Measurements from ENCODE around the gene CC2D2A. TPM values are rescaled to one million over a fixed set of nuclear protein-coding genes. Genes with fewer than 3 reads are reported as not detected.

Gene CC2D2A
- polyA plus RNA-seq, 1 donor from 2014 or later, result 8.6 TPM

GRCh38 chr4:15558561-15558960, 88.9 kb downstream of the CC2D2A start:
- TF ChIP-seq TAF1 (IDR thresholded peaks at IDR 0.05; ENCODE audit: low read depth) (no peak), EP300 (conservative IDR thresholded peaks at IDR 0.05; ENCODE audit: poor library complexity, severe bottlenecking) (no peak), RAD21 (conservative IDR thresholded peaks at IDR 0.05) (no peak), MXI1 (conservative IDR thresholded peaks at IDR 0.05; ENCODE audit: poor library complexity, severe bottlenecking) (no peak), SMC3 (conservative IDR thresholded peaks at IDR 0.05; ENCODE audit: poor library complexity) (no peak), EZH2 (IDR thresholded peaks at IDR 0.05; ENCODE audit: borderline replicate concordance, insufficient read depth, low read length, poor library complexity, severe bottlenecking) (no peak), REST (IDR thresholded peaks at IDR 0.05; ENCODE audit: borderline replicate concordance) (no peak), POLR2AphosphoS5 (IDR thresholded peaks at IDR 0.05) (no peak)
- TF ChIP-seq, protein P1, sequence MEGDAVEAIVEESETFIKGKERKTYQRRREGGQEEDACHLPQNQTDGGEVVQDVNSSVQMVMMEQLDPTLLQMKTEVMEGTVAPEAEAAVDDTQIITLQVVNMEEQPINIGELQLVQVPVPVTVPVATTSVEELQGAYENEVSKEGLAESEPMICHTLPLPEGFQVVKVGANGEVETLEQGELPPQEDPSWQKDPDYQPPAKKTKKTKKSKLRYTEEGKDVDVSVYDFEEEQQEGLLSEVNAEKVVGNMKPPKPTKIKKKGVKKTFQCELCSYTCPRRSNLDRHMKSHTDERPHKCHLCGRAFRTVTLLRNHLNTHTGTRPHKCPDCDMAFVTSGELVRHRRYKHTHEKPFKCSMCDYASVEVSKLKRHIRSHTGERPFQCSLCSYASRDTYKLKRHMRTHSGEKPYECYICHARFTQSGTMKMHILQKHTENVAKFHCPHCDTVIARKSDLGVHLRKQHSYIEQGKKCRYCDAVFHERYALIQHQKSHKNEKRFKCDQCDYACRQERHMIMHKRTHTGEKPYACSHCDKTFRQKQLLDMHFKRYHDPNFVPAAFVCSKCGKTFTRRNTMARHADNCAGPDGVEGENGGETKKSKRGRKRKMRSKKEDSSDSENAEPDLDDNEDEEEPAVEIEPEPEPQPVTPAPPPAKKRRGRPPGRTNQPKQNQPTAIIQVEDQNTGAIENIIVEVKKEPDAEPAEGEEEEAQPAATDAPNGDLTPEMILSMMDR (IDR thresholded peaks at IDR 0.05; ENCODE audit: poor library complexity, severe bottlenecking), result no peak
- no peaks in the 10 kb centered on the region for H3K9me2 ChIP-seq (ENCODE audit: insufficient read depth, low read length)
- H3K9ac ChIP-seq (ENCODE audit: low read length), result no peak overlapping the region
- no peaks in the 10 kb centered on the region for H3F3A ChIP-seq (ENCODE audit: insufficient read depth, low read length, poor library complexity, severe bottlenecking)
- H3K4me2 ChIP-seq (ENCODE audit: low read length), result no peak overlapping the region
- H3K27me3 ChIP-seq (ENCODE audit: insufficient read depth, low read depth, low read length), result no peaks in the 10 kb centered on the region
- H2AFZ ChIP-seq (ENCODE audit: low read depth, low read length), result no peak overlapping the region
- H3K79me2 ChIP-seq (replicated peaks; ENCODE audit: insufficient read depth, low read length), result no peaks in the 10 kb centered on the region
- no peaks in the 10 kb centered on the region for H4K20me1 ChIP-seq (ENCODE audit: insufficient read depth)
- H3K36me3 ChIP-seq (ENCODE audit: insufficient read depth, low read length), result peaks cover 4% of the 10 kb centered on the region
- no peak overlapping the region for H3K27ac ChIP-seq (ENCODE audit: low read length)
- H3K4me3 ChIP-seq (ENCODE audit: low read length), result no peak overlapping the region
- no peaks in the 10 kb centered on the region for H3K9me3 ChIP-seq (ENCODE audit: low read length)

GRCh38 chr4:15562114-15562513, 92.4 kb downstream of the CC2D2A start:
- no peaks in the 10 kb centered on the region for H4K20me1 ChIP-seq (ENCODE audit: insufficient read depth)
- H3K79me2 ChIP-seq (replicated peaks; ENCODE audit: insufficient read depth, low read length), result no peaks in the 10 kb centered on the region
- H3F3A ChIP-seq (ENCODE audit: insufficient read depth, low read length, poor library complexity, severe bottlenecking), result no peaks in the 10 kb centered on the region
- H2AFZ ChIP-seq (ENCODE audit: low read depth, low read length), result no peak overlapping the region
- H3K27me3 ChIP-seq (ENCODE audit: insufficient read depth, low read depth, low read length), result no peaks in the 10 kb centered on the region
- TF ChIP-seq EZH2 (IDR thresholded peaks at IDR 0.05; ENCODE audit: borderline replicate concordance, insufficient read depth, low read length, poor library complexity, severe bottlenecking) (no peak), EP300 (conservative IDR thresholded peaks at IDR 0.05; ENCODE audit: poor library complexity, severe bottlenecking) (no peak), SMC3 (conservative IDR thresholded peaks at IDR 0.05; ENCODE audit: poor library complexity) (no peak), POLR2AphosphoS5 (IDR thresholded peaks at IDR 0.05) (no peak), MXI1 (conservative IDR thresholded peaks at IDR 0.05; ENCODE audit: poor library complexity, severe bottlenecking) (no peak)
- TF ChIP-seq, protein P1 (IDR thresholded peaks at IDR 0.05; ENCODE audit: poor library complexity, severe bottlenecking), result no peak
- H3K9me3 ChIP-seq (ENCODE audit: low read length), result no peaks in the 10 kb centered on the region
- no peak overlapping the region for H3K9ac ChIP-seq (ENCODE audit: low read length)
- no peak overlapping the region for H3K4me3 ChIP-seq (ENCODE audit: low read length)
- no peaks in the 10 kb centered on the region for H3K9me2 ChIP-seq (ENCODE audit: insufficient read depth, low read length)
- H3K4me2 ChIP-seq (ENCODE audit: low read length), result no peak overlapping the region
- no peak overlapping the region for H3K27ac ChIP-seq (ENCODE audit: low read length)
- no peaks in the 10 kb centered on the region for H3K36me3 ChIP-seq (ENCODE audit: insufficient read depth, low read length)

Data from neural cell (in vitro differentiated cells).